HG03175 (cell line): ENCODE results near the gene TTLL1.
A peak's percentile ranks its signal among the peaks of the same experiment; 100 is the strongest.

Experiments used
- ATAC-seq: cut with Tn5 transposase; IDR thresholded peaks from one replicate; pipeline ENCODE4 v1.9.1; 2021; ENCODE audit warnings: mild to moderate bottlenecking, moderate library complexity; ENCODE audit not compliant: unreplicated experiment

The TTLL1 gene

GRCh38 chr22:43088984-43089717 is at the start of gene TTLL1:
TTLL1 (minus strand) TSS chr22:43089391; CDS start chr22:43075586, 13,805 bp downstream.
- ATAC-seq: peak; percentile 74

- no peak for ATAC-seq
Measured at GRCh38 chr22:43136801-43137200, 47.6 kb upstream of the TTLL1 start.

DNA sequence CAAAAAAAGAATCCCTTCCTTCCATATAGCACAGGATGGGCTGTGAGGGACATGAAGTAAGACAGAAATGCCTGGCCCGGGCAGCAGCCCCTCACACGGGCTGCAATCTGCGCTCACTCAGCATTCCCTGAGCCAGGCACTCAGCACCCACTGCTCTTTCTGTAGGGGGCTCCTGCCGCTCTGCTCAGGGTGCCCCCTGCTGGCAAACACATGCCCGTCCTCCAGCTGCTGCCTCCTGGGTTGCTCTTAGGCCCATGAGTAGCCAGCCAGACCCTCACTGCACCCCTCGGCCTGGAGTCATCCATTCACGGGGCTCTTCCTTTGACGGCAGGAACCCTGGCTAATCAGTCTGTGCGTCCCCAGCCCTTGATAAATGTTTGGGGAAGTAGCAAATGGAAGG is 47.1 kb upstream of the TTLL1 start:
- no peak for ATAC-seq

DNA sequence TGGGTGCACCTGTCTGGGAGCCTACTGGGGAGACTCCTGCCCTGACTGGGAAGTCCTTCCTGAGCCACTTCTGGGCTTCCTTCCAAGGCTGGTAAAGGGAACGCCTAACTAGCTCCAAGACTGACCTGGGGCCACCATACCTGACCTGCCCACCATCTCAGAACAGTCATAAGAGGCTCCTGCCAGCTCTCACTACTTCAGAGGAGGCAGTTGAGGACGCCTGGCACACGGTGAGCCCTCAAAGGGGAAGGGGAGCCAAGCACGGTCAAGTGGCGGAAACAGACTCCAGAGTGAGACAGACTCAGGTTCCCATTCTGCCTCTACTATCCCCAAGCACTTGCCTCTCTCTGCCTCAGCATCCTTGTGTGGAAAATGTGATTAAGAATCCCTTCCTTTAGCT is 46.4 kb upstream of the TTLL1 start:
- no peak for ATAC-seq

DNA sequence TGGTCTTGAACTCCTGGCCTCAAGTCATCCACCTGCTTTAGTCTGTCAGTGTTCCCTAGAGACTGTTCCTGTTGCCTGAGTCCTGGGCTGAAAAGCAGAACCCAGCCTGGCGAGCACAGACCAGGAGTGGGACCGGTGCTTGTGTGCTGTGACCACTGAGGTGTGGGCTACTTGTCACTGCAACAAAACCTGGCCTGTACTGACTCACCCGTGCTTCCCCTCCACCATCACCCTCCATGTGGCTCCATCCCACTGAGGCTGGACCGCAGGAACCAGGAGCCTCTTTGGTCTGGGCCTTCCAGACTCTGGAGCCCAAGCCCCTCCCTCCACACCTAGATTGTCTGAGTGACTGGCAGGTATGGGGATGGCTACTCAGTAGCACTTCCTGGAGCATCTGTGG is 45.4 kb upstream of the TTLL1 start:
- no peak for ATAC-seq

GRCh38 chr22:43133401-43133800 is 44.2 kb upstream of the TTLL1 start:
- ATAC-seq: no peak

GRCh38 chr22:43131773-43132501 is 42.7 kb upstream of the TTLL1 start:
- no peak for ATAC-seq

DNA sequence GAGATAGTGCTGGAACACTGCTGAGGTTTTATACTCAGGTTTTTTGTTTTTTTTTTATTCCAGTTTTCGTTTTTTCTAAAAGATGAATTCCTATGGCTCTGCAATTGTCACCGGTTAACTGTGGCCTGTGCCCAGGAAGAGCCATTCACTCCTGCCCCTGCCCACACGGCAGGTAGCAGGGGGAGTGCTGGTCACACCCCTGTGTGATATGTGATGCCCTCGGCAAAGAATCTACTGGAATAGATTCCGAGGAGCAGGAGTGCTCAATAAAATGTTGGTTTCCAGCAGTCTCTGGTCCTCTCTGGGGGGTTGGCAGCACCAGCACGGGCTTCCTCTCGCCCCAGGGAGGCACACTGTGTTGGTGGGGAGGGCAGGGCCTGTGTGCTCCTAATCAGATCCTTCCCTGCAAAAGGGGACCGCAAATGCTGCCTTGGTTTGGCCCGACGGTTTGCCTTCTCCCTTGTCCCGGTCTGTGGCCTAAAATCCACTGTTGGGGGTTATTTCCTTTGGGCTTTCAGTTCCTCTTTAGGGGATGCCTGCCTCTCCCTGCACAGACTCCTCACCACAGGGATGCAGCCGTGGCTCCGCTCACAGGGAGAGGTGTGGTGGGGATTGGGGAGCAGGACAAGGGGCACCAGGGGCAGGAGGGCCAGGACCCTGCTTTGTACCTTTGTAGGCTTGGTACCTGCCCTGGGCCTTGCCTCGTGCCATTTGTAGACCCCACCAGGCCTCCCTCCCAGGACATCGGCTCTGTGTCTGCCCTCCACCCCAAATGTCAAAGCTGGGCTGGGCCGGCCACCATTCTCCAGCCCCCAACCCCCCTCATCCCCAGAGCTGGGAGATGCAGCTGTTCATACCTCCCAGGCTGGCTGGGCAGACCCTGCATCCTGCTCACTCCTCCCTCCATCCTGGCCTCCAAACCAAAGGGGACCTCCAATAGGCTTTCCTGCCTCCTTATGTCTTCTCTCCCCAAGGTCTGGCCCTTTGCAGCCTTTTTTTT is 40.5 kb upstream of the TTLL1 start:
- ATAC-seq: no peak

- ATAC-seq: no peak
Measured at GRCh38 chr22:43128928-43129424, 39.8 kb upstream of the TTLL1 start.

DNA sequence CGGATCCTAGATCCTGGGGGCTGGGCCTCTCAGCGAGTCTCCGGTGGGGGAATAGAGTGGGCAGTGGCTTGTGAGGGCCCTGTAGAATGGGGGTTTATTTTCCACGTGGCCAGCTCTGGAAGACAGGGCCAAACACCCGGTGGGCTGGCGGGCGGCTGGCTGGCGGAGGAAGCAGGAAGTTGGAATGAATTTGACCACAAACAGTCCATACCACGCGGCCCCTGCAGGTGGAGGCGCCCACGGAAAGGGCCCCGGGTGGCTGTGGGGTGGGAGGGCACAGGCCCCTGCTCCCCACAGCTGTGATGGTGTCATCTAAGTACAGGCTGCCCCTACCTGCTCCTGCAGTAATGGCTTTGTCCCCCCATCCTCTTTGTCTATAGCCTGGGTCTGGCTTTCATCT is 38.9 kb upstream of the TTLL1 start:
- no peak for ATAC-seq

GRCh38 chr22:43127166-43127908 is 38.1 kb upstream of the TTLL1 start:
- ATAC-seq: no peak

DNA sequence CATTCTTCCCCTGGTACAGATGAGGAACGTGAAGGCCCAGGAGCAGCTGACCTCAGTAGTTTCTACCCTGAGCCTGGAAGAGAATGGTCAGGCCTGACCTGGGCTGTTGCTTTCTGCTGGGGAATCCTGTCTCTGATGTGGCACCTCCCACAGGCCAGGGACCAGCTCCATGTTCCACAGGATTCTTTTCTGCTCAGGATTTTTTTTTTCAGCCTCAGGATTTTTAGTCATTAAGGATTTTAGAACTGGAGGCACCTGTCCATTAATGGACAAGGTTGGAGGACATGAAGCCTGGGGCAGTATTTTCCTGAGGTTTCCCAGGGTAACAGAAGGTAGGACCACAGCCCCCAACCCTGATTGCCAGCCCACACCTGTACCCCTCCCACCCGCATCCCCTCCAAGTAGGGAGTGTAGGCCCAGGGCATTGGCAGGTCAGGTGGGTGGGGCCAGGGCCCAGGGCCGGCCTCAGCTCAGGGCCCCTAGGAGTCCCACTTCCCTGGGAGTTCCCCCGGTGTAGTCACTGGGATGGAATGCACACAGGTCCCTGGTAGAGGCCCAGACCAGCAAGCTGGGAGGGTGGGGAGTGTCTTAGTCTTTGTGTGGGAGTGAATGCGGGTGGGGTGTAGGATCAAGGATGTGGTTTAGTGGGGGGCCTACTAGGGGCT is 37.4 kb upstream of the TTLL1 start:
- ATAC-seq: no peak

GRCh38 chr22:43118953-43119458 is 29.8 kb upstream of the TTLL1 start:
- ATAC-seq: no peak

GRCh38 chr22:43118024-43118849 is 29.0 kb upstream of the TTLL1 start:
- ATAC-seq: no peak

- ATAC-seq: no peak
Measured at GRCh38 chr22:43116932-43117331, 27.7 kb upstream of the TTLL1 start.

DNA sequence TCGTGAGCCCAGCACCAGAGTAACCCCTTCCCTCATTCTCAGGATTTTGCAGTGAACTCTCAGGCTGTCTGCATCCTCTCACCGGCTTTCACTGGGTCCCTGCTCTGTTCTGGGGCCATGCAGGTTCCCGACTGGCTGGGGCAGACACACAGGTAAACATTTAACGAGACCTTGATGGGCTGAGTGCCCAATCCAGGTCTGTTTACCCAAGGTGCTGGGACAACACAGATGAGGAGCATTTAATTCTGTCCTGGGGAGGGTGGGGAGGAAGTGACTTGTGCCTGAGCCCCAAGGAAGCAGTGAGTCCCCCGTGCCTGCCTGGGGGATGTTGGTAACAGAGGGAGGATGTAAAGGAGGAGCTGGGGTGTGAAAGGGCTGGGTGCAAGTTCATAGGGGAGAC is 25.8 kb upstream of the TTLL1 start:
- ATAC-seq: no peak

GRCh38 chr22:43113526-43114251 is 24.5 kb upstream of the TTLL1 start:
- ATAC-seq: no peak
